GM12878 (cell line): ENCODE data around the gene ZDHHC5. TPM values are rescaled to one million over a fixed set of nuclear protein-coding genes. Genes with fewer than 3 reads are reported as not detected.

Experiments used
- ATAC-seq: fragments of 200-7000 bp; cut with Tn5 transposase; 3 replicates; pipeline ENCODE4 v1.9.1; 2020; ENCODE audit warnings: mild to moderate bottlenecking, moderate library complexity
- BruUV-seq: library from RNA; stranded (reverse); fragments of 400-500 nt; replicated peaks from 2 replicates; lab custom pipeline; 2021; lab: Mats Ljungman, UMichigan
- CTCF ChIA-PET: fragments of 300-600 bp; sonication (Branson Sonifier 250); formaldehyde crosslinking; extraction: SDS; loops from one replicate; lab custom pipeline; 2021; ENCODE audit warnings: inconsistent platforms; lab: Yijun Ruan, JAX
- POLR2A ChIA-PET: fragments of 350-600 bp; formaldehyde crosslinking; extraction: SDS; loops from one replicate; lab custom pipeline; 2021; ENCODE audit warnings: inconsistent platforms; lab: Charles Lee
- RAD21 ChIA-PET: fragments of 300-600 bp; sonication (Branson Sonifier 250); formaldehyde crosslinking; loops from one replicate; lab custom pipeline; 2023; ENCODE audit warnings: antibody characterized with exemption; ENCODE audit not compliant: unreplicated experiment; lab: Charles Lee
- SMC1A ChIA-PET: fragments of 300-600 bp; sonication (Branson Sonifier 250); formaldehyde crosslinking; loops from one replicate; lab custom pipeline; 2023; ENCODE audit not compliant: unreplicated experiment, uncharacterized antibody; lab: Charles Lee
- DNase-seq: peaks from one replicate; pipeline ENCODE4 v3.0.0-alpha.2; 2011; ENCODE audit warnings: low read depth, low spot score
- FAIRE-seq: peaks from 3 replicates; lab custom pipeline; 2011; peaks lifted over from hg19 to GRCh38; lab: Jason Lieb, UNC
- H2AFZ ChIP-seq: 2 replicates; pipeline ENCODE4 v1.6.0; 2011; ENCODE audit warnings: low read depth, low read length, control low read depth; ENCODE audit not compliant: control insufficient read depth
- H3K27ac ChIP-seq: 2 replicates; pipeline ENCODE4 v1.5.1; 2011; ENCODE audit warnings: control low read depth; ENCODE audit not compliant: control insufficient read depth, insufficient read depth
- H3K27me3 ChIP-seq, 2 experiments: replicated peaks in 1 of 2; 2 replicates each; pipeline versions ENCODE4 v1.6.0 to v1.6.1; 2011; ENCODE audit warnings: low read length in 1 of 2; ENCODE audit not compliant: control insufficient read depth in 2 of 2, insufficient read depth in 2 of 2
- H3K36me3 ChIP-seq, 2 experiments: 2 replicates each; pipeline ENCODE4 v1.5.1; 2011; ENCODE audit warnings: low read length in 1 of 2; ENCODE audit not compliant: control insufficient read depth in 2 of 2, insufficient read depth in 2 of 2
- H3K4me1 ChIP-seq: 2 replicates; pipeline ENCODE4 v1.6.1; 2011; ENCODE audit warnings: mild to moderate bottlenecking, low read length, moderate library complexity, mixed read lengths; ENCODE audit not compliant: control insufficient read depth, insufficient read depth
- H3K4me2 ChIP-seq: 2 replicates; pipeline ENCODE4 v1.6.0; 2011; ENCODE audit warnings: control low read depth; ENCODE audit not compliant: control insufficient read depth, insufficient read depth
- H3K4me3 ChIP-seq: fragments of 200-600 bp; sonication (generic); 2 replicates; pipeline ENCODE4 v1.5.1; 2016
- H3K79me2 ChIP-seq: 2 replicates; pipeline ENCODE4 v1.6.0; 2011; ENCODE audit warnings: low read length; ENCODE audit not compliant: control insufficient read depth, insufficient read depth
- H3K9ac ChIP-seq: 2 replicates; pipeline ENCODE4 v1.8.0; 2011; ENCODE audit warnings: low read length, control low read depth, mixed read lengths; ENCODE audit not compliant: control insufficient read depth, insufficient read depth
- H3K9me3 ChIP-seq: replicated peaks from 3 replicates; pipeline ENCODE4 v1.5.1; 2011; ENCODE audit warnings: mild to moderate bottlenecking, low read length; ENCODE audit not compliant: control insufficient read depth, insufficient read depth
- H4K20me1 ChIP-seq: 2 replicates; pipeline ENCODE4 v1.6.0; 2011; ENCODE audit not compliant: control insufficient read depth, insufficient read depth
- ESRRA ChIP-seq: IDR thresholded peaks from 2 replicates; pipeline ENCODE4 v1.6.1; 2012; ENCODE audit warnings: mild to moderate bottlenecking, low read length, improper control_type of control experiment
- HCFC1 ChIP-seq: fragments of 150-350 bp; IDR thresholded peaks from 2 replicates; pipeline ENCODE4 v1.6.1; 2014; ENCODE audit warnings: low read length
- HDGF ChIP-seq: fragments of 450-650 bp; IDR thresholded peaks from 2 replicates; pipeline ENCODE4 v1.6.1; 2016; ENCODE audit warnings: antibody characterized with exemption
- HSF1 ChIP-seq: fragments of 150-350 bp; IDR thresholded peaks from 2 replicates; pipeline ENCODE4 v1.6.1; 2014; ENCODE audit warnings: mild to moderate bottlenecking, low read depth, low read length
- JUND ChIP-seq: IDR thresholded peaks from 2 replicates; pipeline ENCODE4 v1.6.1; 2012; ENCODE audit warnings: low read depth, mild to moderate bottlenecking, low read length, improper control_type of control experiment, moderate library complexity
- KLF5 ChIP-seq: fragments of 450-650 bp; IDR thresholded peaks from 2 replicates; pipeline ENCODE4 v1.6.1; 2014; ENCODE audit warnings: mild to moderate bottlenecking; ENCODE audit not compliant: partially characterized antibody
- MEF2B ChIP-seq: fragments of 450-650 bp; IDR thresholded peaks from 2 replicates; pipeline ENCODE4 v1.6.1; 2018; ENCODE audit warnings: mild to moderate bottlenecking, moderate library complexity; ENCODE audit not compliant: partially characterized antibody, poor library complexity, severe bottlenecking
- MYB ChIP-seq: fragments of 150-350 bp; IDR thresholded peaks from 2 replicates; pipeline ENCODE4 v1.6.1; 2014; ENCODE audit warnings: mild to moderate bottlenecking, low read depth, low read length, borderline replicate concordance
- SUPT20H ChIP-seq: IDR thresholded peaks from 2 replicates; pipeline ENCODE4 v1.6.1; 2011; ENCODE audit warnings: low read depth, mild to moderate bottlenecking, low read length, moderate library complexity, borderline replicate concordance; ENCODE audit not compliant: control insufficient read depth
- WRNIP1 ChIP-seq: IDR thresholded peaks from 2 replicates; pipeline ENCODE4 v1.6.1; 2011; ENCODE audit warnings: low read depth, low read length, improper control_type of control experiment, borderline replicate concordance
- YBX1 ChIP-seq: fragments of 450-650 bp; IDR thresholded peaks from 2 replicates; pipeline ENCODE4 v1.6.1; 2016; ENCODE audit warnings: antibody characterized with exemption
- WGBS: methylation state at CpG from one replicate; pipeline ENCODE4 v1.1.6; 2016; ENCODE audit warnings: low lambda C conversion rate; ENCODE audit not compliant: insufficient replicate concordance, insufficient coverage; ENCODE audit errors: missing lambda C conversion rate; 5-methylcytosine and 5-hydroxymethylcytosine counted together
- in situ Hi-C: fragments of 300-500 bp; cut with MboI; formaldehyde crosslinking; loops from 9 replicates; pipeline ENCODE4 v1.14.3; 2018; ENCODE audit warnings: mixed read lengths
- intact Hi-C: fragments of 100-400 bp; cut with micrococcal nuclease; formaldehyde crosslinking; loops from one replicate; pipeline ENCODE4 v1.14.2; 2022; ENCODE audit not compliant: unreplicated experiment
- polyA plus RNA-seq, 11 experiments: library from polyadenylated mRNA; depleted of rRNA in 4 of 11; unstranded in 6 of 11; stranded (reverse) in 5 of 11; fragments of >200 nt; fragmentation: Nextera tagmentation in 4 of 11; fragmentation: Illumina TruSeq in 1 of 11; extraction: Ambion mirVana in 4 of 11; extraction: Trizol in 1 of 11; gene quantifications; 1 replicate in 1 of 11; 2 replicates in 10 of 11; pipeline versions ENCODE4 v1.2.1 to v1.2.3, GENCODE V29; 2011 to 2016; ENCODE audit warnings: inconsistent platforms in 2 of 11, missing spikeins in 2 of 11, low read depth in 1 of 11
- total RNA-seq, 4 experiments: library from RNA; depleted of rRNA in 3 of 4; stranded (reverse); fragments of >200 nt in 3 of 4; fragmentation: Illumina TruSeq in 1 of 4; extraction: Trizol in 1 of 4; gene quantifications; 2 replicates each; pipeline versions ENCODE4 v1.2.1 to v1.2.3, GENCODE V29; 2013 to 2021

The ZDHHC5 gene
- total and polyA plus RNA-seq, 10 of the 15 experiments (the other 5 are each of a cell fraction or from before 2014, with no cell fraction given), result 3.9 to 61.3 (median 37.6) TPM

GRCh38 chr11:57626895-57627294 lies 41.0 kb upstream of the ZDHHC5 start (continued):
- no peak for TF ChIP-seq SUPT20H
- no peak for TF ChIP-seq MYB
- TF ChIP-seq JUND, result no peak
- TF ChIP-seq WRNIP1, result no peak
- no peak for TF ChIP-seq HSF1
- no peak for TF ChIP-seq HDGF

GRCh38 chr11:57630171-57630570 lies 37.7 kb upstream of the ZDHHC5 start:
- Histone ChIP-seq H3K9me3 (no peaks in the 10 kb centered on the region), H3K27me3 (no peaks in the 10 kb centered on the region; a peak in 1 of 4 replicates), H4K20me1 (no peaks in the 10 kb centered on the region), H3K4me2 (no peak overlapping the region), H3K79me2 (no peaks in the 10 kb centered on the region), H2AFZ (no peak overlapping the region), H3K36me3 (no peaks in the 10 kb centered on the region), H3K9ac (no peak overlapping the region), H3K27ac (no peak overlapping the region), H3K4me1 (no peaks in the 10 kb centered on the region), H3K4me3 (no peak overlapping the region)
- POLR2A ChIA-PET, result no interaction called here
- in situ Hi-C loops, result no loop called here
- no TSS peak for BruUV-seq
- intact Hi-C loops, result no loop called here
- no peak for DNase-seq
- CTCF ChIA-PET, result interaction anchor here (0.8 kb wide), 1 partner anchor 137 kb away, joined by 3 read pairs; no protein-coding TSS in a partner anchor
- RAD21 ChIA-PET, result no interaction called here
- ATAC-seq, result no peak
- no peak for FAIRE-seq
- SMC1A ChIA-PET, result interaction anchor here (1.0 kb wide), 1 partner anchor 12 kb away, joined by 3 read pairs; no protein-coding TSS in a partner anchor
- no peak for TF ChIP-seq MEF2B
- TF ChIP-seq KLF5, result no peak
- no peak for TF ChIP-seq ESRRA
- no peak for TF ChIP-seq YBX1
- TF ChIP-seq HCFC1, result no peak
- 50% methylated on average over 2 of the region's 2 CpGs for WGBS
